GM13977 (cell line): ENCODE data around the gene RNF138.

Source experiments
- DNase-seq: peaks from one replicate; pipeline ENCODE4 v3.0.0; 2012; ENCODE audit warnings: low spot score
- in situ Hi-C: fragments of 300-500 bp; cut with MboI; formaldehyde crosslinking; loops from one replicate; pipeline ENCODE4 v1.12.0; 2022; ENCODE audit warnings: low sequenced_read_pairs, low pct_unique_long_range_greater_than_20kb, mixed read lengths, inconsistent platforms; ENCODE audit not compliant: unreplicated experiment
- TF ChIP-seq, protein P1 (sequence below): IDR thresholded peaks from 2 replicates; pipeline ENCODE4 v1.5.1; 2012; ENCODE audit warnings: mild to moderate bottlenecking, control low read depth; ENCODE audit not compliant: insufficient read depth; ENCODE audit errors: extremely low read depth, missing control alignments

RNF138 gene

DNA sequence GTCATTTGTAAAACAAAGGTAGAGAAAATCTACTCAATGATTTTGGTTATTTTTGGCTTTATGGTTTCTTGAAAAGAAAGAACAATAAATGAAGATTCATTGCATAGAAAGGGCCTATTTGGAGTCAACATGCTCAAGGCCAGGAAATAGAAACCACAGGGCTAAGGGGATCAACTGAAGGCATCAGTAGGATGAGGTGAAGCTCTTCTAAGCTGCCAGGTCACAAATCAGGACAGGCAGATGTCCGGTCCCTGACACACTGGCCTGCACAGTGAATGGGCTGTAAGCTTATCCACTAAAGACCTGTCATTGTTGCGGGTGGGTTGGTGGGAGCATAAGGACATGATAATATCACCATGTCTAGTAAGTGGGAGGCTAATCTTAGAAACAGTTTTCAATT lies 31.6 kb upstream of the RNF138 start:
- DNase-seq, result no peak
- in situ Hi-C loops, result no loop called here
- TF ChIP-seq, protein P1, sequence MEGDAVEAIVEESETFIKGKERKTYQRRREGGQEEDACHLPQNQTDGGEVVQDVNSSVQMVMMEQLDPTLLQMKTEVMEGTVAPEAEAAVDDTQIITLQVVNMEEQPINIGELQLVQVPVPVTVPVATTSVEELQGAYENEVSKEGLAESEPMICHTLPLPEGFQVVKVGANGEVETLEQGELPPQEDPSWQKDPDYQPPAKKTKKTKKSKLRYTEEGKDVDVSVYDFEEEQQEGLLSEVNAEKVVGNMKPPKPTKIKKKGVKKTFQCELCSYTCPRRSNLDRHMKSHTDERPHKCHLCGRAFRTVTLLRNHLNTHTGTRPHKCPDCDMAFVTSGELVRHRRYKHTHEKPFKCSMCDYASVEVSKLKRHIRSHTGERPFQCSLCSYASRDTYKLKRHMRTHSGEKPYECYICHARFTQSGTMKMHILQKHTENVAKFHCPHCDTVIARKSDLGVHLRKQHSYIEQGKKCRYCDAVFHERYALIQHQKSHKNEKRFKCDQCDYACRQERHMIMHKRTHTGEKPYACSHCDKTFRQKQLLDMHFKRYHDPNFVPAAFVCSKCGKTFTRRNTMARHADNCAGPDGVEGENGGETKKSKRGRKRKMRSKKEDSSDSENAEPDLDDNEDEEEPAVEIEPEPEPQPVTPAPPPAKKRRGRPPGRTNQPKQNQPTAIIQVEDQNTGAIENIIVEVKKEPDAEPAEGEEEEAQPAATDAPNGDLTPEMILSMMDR, result no peak

- in situ Hi-C loops, result no loop called here
- DNase-seq, result no peak
- TF ChIP-seq, protein P1, result no peak
Measured at GRCh38 chr18:32067375-32068167, 24.1 kb upstream of the RNF138 start.

DNA sequence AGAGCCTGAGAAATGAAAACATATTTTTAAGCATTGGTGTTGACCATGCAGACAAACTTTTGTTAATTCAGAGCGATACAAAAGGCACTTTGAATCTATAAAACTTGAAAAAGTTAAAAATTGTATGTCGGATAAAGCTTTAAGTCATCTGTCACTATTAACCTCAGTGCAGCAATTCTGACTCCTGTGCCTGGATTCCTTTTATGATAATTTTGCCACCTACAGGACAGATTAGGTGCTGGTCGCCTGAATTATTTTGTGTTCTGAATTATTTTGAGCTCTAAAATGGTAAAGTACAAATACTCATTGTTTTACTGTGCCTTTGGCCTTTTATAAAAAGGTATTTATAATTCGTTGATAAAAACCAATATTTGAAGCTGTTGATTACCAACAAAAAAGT lies 19.4 kb upstream of the RNF138 start:
- in situ Hi-C loops, result no loop called here
- DNase-seq, result peak; percentile 36
- TF ChIP-seq, protein P1, result peak; percentile 47

DNA sequence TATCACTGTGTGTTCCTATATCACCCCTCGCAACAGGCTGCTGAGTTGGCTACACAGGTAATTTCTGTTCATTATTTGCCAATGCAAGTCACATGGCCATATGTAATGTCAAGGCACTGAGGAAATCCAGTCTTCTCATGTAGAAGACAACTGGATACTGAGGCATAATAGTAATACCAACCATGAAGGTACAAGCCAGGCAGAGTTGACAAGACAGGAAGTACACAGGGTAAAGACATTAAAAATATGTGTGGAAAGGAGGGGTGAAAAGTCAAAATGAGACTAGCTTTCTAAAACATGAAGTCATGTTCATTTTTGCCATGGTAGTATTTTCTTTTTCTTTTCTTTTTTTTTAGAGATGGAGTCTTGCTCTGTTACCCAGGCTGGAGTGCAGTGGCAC lies 17.5 kb upstream of the RNF138 start:
- no peak for DNase-seq
- TF ChIP-seq, protein P1, result no peak
- in situ Hi-C loops, result no loop called here

GRCh38 chr18:32078845-32079244 lies 12.8 kb upstream of the RNF138 start:
- DNase-seq, result no peak
- in situ Hi-C loops, result no loop called here
- TF ChIP-seq, protein P1, result no peak

GRCh38 chr18:32081881-32082280 lies 9.8 kb upstream of the RNF138 start:
- in situ Hi-C loops, result no loop called here

More at GRCh38 chr18:32081881-32082280, 9.8 kb upstream of the RNF138 start:
- DNase-seq, result no peak
- TF ChIP-seq, protein P1, result no peak
